MM.1S (cell line): ENCODE results near the gene SLC10A3.

ENCODE experiments used
- EZH2 ChIP-seq: fragments of 300-600 bp; sonication (generic); optimal IDR thresholded peaks from 2 replicates; pipeline ENCODE3; 2017; ENCODE audit warnings: low read depth, mild to moderate bottlenecking, antibody characterized with exemption, low read length, mixed read lengths
- EZH2phosphoT487 ChIP-seq: fragments of 300-600 bp; sonication (generic); IDR thresholded peaks from 2 replicates; pipeline ENCODE4 v1.6.1; 2018; ENCODE audit warnings: antibody characterized with exemption, low read length
- TF ChIP-seq, protein P1 (sequence below): fragments of 300-600 bp; sonication (generic); IDR thresholded peaks from 2 replicates; pipeline ENCODE4 v1.5.1; 2016; ENCODE audit warnings: antibody characterized with exemption, low read length, mixed read lengths

DNA sequence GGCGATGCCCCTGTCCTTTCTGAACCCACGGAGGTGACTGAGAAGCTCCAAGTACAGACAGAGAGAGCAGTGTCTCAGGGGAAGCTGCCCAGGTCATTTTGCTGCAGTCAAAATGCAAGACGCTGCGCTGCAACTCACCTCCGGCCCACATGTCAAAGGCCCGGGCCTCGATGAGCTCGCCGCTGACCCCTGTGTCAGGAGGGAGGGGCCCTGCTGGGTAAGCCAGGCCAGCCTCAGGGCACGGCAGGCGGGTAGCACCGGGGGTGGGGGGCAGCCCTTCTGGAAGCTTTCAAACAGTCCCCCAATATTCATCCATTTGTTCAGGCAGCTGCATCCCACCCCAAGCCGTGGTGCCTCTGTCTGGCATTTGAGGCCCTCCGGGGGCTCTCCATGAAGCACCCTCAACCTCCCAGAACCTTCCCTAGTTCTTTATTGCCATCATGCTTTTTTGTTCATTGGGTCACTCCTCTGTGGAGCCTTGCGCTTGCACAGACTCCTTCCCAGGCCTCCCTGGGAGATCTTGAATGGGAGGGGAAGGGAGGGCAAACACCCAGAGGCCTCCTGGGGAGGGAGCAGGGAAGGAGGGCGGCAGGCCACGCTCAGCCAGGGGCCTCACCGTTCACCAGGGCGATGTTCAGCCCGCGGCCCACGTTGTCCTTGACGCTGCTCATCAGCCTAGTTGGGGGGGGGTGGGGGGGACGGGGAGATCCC, 17.4 kb upstream of the SLC10A3 start:
- TF ChIP-seq, protein P1, sequence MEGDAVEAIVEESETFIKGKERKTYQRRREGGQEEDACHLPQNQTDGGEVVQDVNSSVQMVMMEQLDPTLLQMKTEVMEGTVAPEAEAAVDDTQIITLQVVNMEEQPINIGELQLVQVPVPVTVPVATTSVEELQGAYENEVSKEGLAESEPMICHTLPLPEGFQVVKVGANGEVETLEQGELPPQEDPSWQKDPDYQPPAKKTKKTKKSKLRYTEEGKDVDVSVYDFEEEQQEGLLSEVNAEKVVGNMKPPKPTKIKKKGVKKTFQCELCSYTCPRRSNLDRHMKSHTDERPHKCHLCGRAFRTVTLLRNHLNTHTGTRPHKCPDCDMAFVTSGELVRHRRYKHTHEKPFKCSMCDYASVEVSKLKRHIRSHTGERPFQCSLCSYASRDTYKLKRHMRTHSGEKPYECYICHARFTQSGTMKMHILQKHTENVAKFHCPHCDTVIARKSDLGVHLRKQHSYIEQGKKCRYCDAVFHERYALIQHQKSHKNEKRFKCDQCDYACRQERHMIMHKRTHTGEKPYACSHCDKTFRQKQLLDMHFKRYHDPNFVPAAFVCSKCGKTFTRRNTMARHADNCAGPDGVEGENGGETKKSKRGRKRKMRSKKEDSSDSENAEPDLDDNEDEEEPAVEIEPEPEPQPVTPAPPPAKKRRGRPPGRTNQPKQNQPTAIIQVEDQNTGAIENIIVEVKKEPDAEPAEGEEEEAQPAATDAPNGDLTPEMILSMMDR: no peak
- TF ChIP-seq EZH2phosphoT487: no peak
- no peak for TF ChIP-seq EZH2
